Measurements from ENCODE around the gene CASD1.

Gene CASD1

DNA sequence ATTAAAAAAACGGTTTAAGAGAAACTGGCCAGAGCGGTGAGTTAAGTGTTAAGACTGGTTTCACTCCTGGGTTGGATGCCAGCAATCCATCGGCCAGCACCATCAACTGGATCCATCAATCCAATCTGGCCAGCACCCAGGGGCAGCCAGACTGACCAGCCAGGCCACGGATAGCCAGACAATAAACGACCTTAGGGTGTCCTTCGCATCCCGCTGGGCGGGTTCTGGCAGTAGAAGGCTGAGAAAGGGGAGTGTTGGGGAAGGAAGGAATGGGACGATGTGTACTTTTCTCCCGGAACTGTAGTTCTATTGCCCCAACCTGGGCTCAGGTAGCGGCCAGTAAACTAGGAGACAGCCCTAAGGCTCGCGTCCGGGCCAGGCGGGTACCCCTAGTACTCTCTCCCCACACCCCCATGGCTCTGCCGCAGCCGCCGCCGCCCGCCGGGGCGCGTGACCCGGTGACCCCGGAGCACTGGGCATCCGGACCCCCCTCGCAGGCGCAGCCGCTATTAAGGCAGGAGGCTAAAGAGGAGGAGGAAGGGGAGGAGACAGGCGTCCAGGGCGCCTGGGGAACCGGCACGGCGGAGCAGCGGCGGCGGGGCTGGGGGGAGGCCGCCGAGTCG, at the start of gene CASD1:
CASD1 (plus strand) TSS at position 546 of the 623 bp plus-strand sequence. CDS start 276 bp downstream, outside the sequence.
- no peak for DNase-seq (ENCODE audit: low spot score)

DNA sequence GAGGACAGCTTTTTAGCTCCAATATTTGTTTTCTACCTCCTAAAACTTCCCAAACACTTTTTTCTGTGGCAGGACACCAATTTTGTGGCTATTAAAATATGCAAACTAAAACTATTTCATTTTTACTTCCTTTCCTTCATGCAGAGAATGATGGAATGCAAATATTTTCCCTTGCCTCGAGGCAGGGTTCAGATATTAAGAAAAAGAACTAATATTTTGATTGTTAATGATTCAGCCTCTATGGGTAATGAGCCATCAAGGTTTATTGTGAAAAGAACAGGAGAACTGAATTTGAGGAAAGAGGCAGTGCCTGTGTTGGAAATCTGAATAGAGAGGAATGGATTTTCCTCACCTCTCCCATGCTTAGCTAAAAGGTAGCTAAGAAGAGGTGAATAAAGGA, 43.1 kb upstream of the CASD1 start:
- DNase-seq (ENCODE audit: low spot score), result no peak

DNA sequence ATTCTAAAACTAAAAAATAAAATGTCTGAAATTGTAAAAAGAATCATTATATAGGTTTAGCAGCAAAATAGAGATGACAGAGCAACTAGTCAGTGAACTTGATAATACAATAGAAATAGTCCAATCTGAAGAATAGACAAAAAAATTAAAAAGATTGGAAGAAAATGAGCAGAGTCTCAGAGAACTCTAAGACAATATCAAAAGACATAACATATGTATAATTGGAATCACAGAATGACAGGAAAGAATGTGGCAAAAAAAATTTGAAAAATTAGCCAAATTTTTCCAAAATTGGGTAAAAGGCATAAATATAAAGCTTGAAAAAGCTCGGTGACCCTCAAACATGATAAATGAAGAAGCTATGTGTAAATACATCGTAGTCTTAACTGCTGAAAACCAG, 38.0 kb upstream of the CASD1 start:
- no peak for DNase-seq (ENCODE audit: low spot score)

DNA sequence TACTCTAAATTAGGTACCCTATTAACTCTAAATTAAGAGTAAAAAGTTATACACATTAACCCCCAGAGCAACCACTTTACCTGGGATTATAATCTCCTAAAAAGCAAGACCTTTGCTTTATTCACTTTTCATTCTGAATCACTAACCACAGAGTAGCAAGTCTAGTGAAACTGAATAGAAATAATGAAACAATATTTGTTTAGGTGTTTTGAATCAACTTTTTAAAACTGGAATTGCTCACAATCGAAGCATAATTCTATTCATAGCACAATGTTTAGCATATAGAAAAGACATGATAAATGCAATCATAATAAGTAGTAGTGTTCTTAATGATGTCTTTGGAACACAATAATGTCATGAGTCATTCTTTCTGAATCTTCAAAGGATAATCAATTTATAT, 37.0 kb upstream of the CASD1 start:
- DNase-seq (ENCODE audit: low spot score), result no peak

DNA sequence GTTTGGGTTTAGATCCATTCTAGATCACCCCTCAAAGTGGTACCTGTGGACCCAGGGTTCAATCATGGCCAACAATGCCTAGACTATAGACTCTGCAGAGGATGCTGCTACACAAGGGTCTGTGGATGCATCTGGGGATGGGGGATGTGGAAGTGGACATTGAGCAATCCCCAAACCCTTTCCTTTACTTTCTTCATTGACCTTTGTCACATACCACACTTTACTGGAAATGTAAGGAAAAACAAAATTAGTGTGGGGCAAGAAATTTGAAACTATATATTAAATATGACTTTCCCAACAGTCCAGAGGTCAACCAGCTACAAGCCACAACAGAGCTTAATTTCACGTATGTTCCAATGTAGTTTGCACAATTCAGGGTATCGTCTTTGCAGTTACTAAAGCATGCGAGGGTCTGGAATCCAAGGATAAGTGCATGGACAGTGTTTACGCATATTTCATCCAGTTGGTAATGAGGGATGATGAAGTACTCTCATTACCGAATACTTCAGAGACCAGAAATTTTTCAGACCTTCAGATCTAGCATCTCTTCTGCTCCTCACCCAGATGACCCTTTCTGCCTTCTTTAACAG, 33.3 kb upstream of the CASD1 start:
- DNase-seq (ENCODE audit: low spot score), result no peak

DNA sequence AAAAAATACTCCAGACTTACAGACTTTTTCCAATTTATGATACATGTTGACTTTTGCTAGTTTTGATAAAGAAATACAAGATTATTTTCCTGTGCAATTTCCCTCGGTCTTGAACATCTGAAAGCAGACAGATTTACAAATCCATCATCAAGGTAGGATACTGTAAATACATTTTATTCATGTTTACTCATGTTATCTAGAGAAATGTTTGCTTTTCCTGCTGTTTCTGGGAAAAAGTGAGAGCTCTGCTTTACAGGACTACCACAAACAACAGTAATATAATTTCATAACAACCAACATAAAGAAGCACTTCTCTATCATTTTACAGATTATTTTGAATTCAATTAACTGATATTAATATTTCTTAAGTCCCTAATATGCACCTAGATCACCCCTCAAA, 31.7 kb upstream of the CASD1 start:
- no peak for DNase-seq (ENCODE audit: low spot score)

DNA sequence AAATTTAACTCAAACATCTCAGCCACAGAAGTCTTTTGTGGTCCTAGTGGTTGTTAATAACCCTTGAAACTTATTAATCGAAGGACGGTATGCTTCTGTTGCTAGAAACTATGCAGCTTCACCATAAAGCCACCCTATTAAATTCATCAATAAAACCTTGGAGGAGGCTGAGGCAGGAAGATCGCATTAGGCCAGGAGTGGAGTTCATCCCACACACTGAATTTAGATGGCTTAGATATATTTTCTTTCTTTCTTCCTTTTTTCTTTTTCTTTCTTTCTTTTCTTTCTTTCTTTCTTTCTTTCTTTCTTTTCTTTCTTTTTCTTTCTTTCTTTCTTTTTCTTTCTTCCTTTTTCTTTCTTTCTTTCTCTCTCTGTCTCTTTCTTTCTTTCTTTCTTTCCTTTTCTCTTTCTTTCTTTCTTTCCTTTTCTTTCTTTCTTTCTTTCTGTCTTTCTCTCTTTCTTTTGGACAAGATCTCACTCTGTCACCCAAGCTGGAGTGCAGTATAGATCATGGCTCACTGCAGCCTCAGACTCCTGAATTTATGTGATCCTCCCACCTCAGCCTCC, 30.9 kb upstream of the CASD1 start:
- no peak for DNase-seq (ENCODE audit: low spot score)

DNA sequence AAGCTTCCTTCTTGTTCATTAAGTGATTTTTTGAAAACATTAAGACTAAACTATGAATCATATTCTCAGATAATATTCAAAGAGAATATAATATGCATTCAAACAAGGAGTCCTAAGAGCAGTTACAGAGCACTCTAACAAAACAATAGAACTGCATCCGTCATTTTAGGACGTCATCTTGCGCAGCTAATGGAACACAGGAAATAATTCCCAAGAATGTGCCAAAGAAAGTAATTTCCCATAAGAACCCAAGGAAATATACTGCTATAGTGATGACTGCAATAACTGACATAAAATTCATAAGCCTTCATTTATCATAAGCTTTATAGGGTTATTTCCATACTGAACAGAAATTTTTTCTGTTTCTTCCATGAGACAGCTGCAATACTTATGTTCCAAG, 28.3 kb upstream of the CASD1 start:
- no peak for DNase-seq (ENCODE audit: low spot score)

DNA sequence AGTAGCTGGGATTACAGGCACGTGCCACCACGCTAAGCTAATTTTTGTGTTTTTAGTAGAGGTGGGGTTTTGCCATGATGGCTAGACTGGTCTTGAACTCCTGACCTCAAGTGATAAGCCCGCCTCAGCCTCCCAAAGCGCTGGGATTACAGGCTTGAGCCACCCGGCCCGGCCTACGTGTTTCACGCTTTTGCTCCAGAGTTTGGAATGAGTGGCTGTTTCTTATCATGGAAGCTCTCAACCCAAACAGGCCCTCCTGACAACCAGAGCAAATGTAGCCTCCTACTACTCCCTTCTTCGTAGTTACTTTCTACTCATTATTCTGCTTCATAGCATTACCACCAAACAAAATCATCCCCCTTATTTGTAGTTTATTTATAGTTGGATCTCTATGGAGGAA, 26.8 kb upstream of the CASD1 start:
- DNase-seq (ENCODE audit: low spot score), result no peak

DNA sequence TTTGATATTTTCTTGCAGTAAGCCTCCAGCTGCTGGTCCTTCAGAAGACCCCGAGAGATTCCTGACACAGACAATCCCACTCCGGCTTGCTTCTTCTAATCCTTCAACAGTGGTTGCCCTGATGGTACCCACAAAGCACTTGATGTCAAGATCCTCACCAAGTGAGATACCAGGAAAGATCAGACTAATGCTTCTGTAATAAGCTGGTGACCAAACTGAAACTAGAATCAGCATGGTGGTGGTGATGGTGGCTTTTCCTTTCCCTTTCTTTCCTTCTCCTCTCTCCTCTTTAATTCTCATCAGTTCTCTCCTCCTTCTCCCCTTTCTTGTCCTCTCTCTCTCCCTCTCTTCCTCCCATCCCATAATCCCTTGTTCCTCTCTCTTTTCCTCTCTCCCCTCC, 25.8 kb upstream of the CASD1 start:
- no peak for DNase-seq (ENCODE audit: low spot score)

DNA sequence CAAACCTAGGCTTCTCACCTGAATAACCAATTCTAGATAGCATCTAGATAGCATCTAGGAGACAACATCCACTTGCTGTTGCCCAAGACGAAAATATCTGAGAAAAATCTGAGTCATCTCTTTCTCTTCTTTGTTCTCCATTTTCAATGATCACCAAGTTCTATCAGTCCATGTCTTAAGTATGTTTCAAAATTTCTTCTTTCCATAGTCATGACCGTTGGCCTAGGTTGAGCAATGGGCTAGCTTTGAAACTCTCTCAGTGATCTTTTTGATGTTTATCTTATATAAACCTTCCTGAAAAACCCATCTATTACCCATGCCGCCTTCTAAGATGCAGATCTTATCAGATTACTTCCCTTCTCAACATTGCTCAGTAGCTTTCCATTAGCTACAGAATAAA, 23.4 kb upstream of the CASD1 start:
- no peak for DNase-seq (ENCODE audit: low spot score)

DNA sequence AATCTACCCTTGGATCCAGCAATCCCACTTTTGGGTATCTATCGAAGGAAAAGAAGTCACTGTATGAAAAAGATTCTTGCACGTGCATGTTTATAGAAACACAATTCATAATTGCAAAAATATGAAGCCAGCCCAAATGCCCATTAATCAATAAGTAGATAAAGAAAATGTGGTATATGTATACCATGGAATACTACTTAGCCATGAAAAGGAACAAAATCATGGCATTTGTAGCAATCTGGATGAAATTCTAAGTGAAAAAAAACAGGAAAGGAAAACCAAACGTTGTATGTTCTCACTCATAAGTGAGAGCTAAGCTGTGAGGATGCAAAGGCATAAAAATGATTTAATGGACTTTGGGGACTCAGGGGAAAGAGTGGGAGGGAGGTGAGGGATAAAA, 18.2 kb upstream of the CASD1 start:
- DNase-seq (ENCODE audit: low spot score), result no peak

DNA sequence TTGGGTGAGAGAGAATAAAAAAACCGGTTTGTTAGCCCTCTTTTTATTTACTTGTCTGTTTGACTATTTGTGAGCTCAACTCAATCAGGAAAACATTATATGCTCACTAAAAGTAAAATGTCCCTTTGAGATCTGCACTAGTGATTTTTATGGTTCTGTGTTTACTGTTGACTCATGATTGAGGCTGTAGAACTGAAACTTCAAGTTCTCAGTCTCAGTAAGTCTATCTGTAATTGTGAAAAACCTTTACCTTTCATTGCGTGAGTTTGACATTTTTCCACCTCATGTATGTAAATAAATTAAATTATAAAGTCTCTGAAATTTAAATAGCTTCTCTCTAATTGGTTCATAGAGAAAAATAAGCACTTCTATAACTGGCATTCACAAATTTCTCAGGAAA, 17.0 kb upstream of the CASD1 start:
- DNase-seq (ENCODE audit: low spot score), result no peak

DNA sequence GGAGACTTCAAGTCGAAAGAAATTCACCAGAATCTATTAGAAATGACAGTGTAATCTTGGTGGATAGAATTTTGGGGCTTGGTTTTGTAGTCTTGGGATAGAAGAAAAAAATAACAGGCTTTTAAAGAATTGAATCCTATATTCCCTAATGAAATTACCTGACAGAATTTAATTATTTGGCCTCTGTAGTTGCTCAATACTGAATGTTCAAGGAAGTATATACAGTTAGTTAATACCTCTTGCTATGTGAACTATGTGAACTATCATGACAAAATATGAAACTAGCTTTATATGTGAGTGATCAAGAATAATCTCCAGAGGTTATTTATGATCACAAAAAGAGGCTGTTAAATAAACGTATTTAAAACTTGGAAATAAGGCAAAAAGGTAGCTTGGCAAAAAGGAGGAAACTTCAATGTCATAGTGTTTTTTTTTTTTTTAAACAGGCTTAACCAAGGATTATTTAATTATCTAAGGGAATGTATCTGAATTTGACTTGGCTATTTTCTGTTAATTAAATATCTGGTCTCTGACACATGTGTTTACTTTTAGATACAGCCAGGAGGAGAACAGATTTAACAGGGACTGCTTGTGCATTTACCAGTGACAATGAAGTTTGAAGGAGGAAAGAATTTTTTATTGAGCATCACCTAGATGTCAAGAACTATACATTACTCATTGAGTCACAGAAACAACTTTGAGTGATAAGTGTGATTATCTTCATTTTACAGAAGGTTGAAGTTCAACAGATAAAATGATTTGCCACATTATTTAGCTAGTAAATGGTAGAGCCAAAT, 11.5 kb upstream of the CASD1 start:
- no peak for DNase-seq (ENCODE audit: low spot score)

DNA sequence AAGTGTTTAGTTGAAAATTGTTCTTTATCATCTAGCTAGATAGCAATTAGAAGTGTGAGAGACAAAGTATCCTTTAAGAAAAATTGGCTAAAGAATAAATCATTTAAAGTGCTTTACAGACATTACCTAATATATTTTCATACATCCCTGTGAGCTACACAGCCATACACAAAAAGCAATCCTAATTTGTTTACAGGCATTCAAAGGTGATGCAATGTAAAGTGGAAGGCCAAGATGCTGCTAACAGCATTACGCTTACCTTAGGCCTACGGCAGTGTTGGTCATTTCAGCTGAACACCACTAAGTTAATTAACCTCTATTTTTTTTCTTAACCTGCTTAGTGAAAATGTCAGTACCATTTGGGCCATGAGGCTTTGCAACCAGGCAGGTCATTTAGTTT, 10.7 kb upstream of the CASD1 start:
- no peak for DNase-seq (ENCODE audit: low spot score)

DNA sequence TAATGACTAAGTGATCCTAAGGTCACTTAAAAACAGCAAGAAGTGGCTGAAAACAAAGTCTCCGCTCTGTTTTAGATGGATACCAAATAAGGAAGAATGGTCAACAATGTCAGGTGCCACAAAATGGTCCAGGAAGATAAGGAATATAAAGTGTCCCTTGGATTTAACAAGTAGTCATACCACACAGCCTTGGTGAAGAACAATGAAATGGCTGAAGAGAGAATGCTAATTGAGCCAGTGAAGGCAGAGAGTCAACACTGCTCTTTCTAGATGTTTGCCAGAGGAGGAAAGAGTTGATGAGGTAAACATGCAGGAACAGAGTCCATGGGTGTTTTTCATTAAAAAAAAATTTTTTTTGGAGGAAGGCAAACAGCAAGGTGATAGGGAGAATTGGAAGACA, 2.1 kb upstream of the CASD1 start:
- DNase-seq (ENCODE audit: low spot score), result no peak

DNA sequence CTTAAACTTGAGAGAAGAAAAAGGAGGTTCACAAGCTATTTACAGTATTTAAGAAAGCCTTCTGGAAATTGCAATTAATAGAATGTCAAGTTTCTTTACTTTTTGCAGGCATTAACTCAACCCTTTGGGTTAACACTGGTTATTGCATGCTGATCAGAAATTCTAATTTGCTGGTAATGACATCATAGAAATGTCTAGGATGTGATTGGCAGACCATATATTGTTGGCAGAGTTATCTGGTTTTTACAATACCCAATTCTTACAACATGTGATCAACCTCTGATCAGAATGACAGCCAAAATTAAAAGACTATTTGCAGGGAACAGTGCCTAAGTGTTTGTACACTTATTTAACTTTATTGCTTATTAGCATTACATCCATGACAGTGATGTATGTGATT, 1.6 kb upstream of the CASD1 start:
- DNase-seq (ENCODE audit: low spot score), result no peak

DNA sequence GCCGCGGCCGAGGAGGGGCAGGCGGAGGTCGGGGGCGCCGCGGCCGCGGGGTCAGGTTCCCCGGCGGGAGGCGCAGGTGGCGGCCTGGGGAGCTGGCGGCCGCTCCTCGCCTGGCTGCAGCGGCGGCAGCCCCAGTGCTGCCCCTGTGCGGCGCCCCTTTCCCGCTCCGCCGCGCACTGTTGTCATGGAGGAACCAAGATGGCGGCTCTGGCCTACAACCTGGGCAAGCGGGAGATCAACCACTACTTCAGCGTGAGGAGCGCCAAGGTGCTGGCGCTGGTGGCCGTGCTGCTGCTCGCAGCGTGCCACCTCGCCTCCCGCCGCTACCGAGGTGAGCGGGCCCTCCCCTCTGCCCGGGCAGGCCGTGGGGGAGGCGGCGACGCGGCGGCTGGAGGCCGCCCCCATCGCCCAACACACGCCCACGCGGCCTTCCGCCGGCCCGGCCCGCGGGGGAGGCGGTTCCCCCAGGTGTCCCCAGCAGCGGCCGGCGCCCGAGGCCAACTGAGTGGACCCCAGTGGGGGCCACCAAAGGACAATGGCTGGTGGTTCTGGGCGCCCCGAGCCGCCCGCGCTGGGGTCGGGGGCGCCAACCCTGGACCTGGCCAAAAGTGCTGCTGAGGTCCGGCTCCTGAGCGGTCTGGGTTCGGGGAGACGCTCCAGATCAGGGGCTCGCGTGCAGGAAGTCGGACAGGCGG, 425 bp downstream of the CASD1 start:
- DNase-seq (ENCODE audit: low spot score), result peak; percentile 42

DNA sequence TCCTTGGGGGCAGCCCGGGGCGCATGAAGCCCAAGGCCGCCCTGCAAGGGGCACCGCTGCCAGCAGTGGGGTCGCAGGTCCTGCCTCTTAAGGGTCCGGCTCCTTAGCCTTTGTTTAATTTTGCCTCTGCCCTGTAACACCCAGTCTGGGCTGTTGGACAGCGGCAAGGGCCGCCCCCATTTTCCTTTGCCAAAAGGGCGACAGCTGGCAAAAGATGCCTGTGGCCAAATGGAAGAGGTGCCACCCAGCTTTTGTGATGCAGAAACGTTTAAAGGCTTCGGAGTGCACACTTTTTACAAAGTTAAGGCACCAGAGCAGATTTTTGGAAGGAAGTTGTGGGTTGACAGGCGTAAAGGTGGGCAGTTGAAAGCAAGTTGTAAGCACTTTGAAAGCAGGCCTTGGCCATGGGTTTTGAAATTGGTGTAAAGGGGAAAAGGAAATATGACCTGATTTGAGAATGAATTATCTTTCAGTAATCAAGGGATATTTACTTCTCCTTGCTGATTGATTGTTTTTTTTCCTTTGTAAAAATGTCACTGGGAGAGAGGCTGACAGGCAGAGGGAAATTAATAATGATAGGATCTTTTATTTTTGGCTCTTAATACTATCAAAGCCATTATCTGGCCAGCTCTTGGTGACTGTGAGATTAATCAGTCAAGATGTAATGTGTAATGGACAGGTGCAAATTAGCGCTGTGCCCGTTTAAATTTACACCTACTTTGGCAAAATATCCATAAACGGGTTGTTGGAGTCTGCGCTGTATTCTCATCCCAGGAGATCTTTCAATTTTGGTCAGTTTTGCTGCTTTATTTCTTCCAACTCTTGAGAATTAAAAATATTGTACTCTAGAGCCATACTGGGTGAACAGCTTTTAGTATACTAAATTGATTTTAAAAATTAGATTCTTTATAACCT, 1.2 kb downstream of the CASD1 start:
- DNase-seq (ENCODE audit: low spot score), result no peak

DNA sequence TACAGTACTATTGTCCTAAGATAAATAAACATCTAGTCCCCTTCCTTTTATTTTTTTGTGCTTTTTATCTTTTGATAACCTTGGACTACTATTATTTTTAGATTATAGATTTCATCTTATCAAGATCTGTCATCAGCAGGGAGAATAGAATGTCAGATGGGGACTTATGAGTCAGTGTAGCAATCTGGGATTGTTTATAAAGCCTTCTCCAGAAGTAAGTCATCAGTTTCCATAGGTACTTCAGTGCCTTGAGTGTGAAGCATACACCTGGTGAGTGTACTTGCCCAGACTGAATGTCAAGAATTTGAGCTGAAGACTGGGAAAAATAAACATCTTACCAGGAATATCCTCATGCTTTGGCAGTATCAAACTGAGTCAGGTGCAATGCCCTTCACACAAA, 2.1 kb downstream of the CASD1 start:
- DNase-seq (ENCODE audit: low spot score), result no peak

DNA sequence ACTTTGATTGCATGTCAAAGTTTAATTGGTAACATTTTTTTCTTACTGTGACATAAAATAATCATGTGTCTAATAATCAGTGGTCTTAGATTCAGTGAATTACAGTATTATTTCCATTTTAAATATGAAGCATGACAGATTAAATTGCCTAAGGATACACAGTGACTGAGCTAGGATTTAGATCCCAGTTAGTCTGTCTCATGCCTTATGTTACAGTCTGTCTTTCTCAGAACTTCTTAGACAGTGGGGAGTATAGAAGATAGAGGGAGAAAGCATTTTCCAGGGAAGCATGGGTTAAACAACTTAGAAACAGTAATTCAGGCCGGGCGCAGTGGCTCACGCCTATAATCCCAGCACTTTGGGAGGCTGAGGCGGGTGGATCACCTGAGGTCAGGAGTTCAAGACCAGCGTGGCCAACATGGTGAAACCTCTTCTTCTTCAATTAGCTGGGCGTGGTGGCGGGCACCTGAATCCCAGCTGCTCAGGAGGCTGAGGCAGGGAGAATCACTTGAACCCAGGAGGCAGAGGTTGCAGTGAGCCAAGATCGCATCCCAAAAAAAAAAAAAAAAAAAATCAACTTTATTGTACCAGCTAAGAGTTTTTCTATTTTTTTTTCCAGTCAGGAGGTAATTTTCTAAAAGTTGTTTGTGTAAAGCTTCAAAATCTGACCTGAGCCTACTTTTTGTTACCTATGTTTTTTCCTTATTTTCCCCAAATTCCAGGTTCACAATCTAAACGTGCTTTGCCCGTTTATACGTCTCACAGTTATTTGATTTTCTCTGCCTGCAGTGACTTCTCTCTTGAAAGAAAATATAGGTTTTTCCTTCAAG, 3.3 kb downstream of the CASD1 start:
- no peak for DNase-seq (ENCODE audit: low spot score)
